Dedifferentiated amniotic fluid mesenchymal stem cell (primary cell): Measurements from ENCODE around the gene RFX3.
A peak's percentile ranks its signal among the peaks of the same experiment; 100 is the strongest.

Source experiments
- DNase-seq: peaks from one replicate; pipeline ENCODE4 v3.0.0-alpha.2; 2016; ENCODE audit errors: extremely low spot score

Gene RFX3

GRCh38 chr9:3525836-3526164 lies at the start of gene RFX3:
RFX3 (minus strand) TSS chr9:3526001; CDS start chr9:3395588, 130,413 bp downstream.
- peak; percentile 96 for DNase-seq

GRCh38 chr9:3571500-3571899 lies 45.7 kb upstream of the RFX3 start:
- no peak for DNase-seq

DNA sequence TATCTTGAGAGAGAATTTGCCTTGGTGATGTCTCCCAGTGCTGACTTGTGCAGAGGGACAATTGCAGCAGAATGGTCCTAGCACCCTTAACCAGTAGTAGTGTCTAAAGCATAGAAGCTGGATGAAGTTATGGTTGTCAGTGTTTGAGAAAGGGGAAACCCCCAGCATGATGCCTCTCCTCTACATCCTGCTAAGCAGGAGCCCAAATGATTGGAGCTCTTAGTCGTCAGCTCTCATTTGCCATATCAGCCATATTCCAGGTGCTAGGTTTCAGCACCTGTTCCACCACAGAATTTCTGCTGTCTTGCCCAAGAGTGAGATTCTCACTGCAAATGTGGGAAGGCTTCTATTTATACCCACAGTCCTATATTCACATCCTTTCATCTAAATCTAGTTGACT lies 43.7 kb upstream of the RFX3 start:
- DNase-seq, result no peak

- no peak for DNase-seq
These were observed 42.2 kb upstream of the RFX3 start for GRCh38 chr9:3567988-3568387.

- no peak for DNase-seq
These were observed 27.4 kb upstream of the RFX3 start for GRCh38 chr9:3553076-3553765.

- DNase-seq, result no peak
These were observed 23.4 kb upstream of the RFX3 start for GRCh38 chr9:3549225-3549624.

DNA sequence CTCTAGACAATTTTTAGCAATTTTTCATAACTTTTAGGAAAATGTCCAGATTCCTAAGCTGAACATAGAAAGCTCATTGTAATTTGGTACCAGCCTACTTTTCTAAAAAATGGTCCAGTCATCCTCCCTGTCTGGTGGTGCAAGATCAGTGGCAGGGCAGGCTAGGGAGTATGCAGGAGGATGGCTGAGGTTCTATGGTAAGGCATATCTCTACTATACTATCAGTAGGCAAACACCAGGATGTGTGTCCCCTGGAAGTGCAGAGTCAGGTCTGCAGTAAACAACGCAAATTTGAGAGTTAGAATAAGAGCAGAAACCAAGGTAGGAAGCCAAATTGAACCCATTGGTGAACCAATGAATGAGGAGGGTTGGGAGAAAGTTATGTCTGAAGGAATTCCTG lies 22.8 kb upstream of the RFX3 start:
- DNase-seq, result no peak

GRCh38 chr9:3541206-3541605 lies 15.4 kb upstream of the RFX3 start:
- DNase-seq, result no peak

- no peak for DNase-seq
These were observed 9.0 kb upstream of the RFX3 start for GRCh38 chr9:3534614-3535404.

DNA sequence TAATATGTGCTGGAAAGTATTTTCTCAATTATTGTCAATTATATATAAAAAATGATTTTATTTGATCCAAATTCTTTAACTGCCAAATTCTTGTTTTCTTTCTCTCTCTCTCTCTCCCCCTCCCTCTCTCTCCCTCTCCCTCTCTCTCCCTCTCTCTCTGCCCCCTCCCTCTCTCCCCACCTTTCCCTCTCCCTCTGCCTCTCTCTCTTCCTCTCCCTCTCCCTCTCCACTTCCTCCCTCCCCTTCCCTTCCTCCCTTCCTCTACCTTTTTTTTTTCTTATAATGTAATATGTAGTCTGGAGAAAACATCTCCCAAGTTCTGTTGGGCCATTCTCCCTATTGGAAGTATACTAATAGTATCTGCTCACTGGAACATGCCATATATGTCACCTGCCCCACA lies 6.4 kb upstream of the RFX3 start:
- DNase-seq, result no peak

DNA sequence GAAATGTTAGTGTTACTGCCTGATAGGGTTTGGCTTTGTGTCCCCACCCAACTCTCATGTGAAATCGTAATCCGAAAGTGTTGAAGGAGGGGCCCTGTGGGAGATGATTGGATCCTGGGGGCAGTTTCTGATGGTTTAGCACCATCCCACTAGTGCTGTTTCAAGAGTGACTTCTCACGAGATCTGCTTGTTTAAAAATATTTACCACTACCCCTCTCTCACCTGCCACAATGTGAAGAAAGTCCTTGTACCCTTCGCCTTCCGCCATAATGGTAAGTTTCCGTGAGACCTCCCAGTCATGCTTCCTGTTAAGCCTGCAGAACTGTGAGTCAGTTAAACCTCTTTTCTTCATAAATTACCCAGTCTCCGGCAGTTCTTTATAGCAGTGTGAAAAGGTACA lies 2.6 kb upstream of the RFX3 start:
- no peak for DNase-seq

GRCh38 chr9:3526997-3527940 lies 1.5 kb upstream of the RFX3 start:
- DNase-seq, result no peak

GRCh38 chr9:3526165-3526996 lies 580 bp upstream of the RFX3 start:
- DNase-seq, result peak; percentile 80

DNA sequence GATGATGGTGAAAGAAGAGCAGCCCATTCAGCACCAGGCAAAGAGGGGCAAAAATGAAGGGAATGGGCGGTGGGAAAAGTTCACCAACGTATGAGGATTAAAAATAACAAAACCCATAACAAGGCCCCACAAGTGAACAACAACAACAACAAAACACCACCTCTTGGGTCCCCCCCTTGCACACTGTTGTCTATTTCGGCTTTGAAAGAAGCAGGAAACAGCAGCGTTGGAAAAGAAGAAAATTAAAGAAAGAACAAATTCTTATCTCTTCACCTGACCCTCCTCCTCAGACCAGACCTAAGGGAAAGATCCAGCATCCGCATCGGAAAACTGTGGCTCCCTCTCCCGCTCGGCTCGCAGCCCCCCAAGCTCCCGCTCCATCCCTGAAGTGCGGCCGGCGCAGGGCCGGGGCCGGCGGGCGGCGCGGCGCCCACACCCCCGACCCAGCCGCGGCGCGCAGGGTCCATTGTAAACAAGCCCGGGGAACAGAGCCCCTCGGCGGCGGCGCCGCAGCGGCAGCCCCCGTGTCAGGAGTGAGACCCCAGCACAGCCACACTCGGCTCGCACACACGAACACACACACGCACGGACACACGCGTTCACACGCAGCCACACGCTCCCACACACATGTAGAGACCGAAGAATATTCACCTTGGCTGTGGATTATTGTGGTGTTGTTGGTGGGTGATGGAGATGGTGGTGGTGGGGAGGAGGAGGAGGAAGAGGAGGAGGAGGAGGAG lies 535 bp downstream of the RFX3 start:
- no peak for DNase-seq

DNA sequence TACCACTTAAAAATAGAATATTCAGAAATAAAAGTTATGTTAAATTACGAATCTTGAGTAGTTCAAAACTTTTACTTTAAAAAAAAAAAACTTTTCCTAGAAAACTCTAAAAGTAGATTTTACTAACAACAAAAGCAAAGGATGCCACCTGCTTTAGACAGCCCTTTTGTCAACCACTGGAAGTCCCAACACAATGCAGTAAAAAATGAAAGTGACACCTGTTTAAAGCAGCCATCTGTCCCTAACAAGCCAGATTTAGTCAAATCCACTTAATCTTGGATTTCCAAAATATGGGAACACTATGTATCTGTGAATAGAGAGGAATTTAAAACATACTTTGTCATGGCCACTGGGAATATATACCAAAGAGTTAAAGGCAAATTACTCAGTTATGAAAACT lies 3.8 kb downstream of the RFX3 start:
- DNase-seq, result no peak

GRCh38 chr9:3520564-3520963 lies 5.2 kb downstream of the RFX3 start:
- DNase-seq, result no peak

DNA sequence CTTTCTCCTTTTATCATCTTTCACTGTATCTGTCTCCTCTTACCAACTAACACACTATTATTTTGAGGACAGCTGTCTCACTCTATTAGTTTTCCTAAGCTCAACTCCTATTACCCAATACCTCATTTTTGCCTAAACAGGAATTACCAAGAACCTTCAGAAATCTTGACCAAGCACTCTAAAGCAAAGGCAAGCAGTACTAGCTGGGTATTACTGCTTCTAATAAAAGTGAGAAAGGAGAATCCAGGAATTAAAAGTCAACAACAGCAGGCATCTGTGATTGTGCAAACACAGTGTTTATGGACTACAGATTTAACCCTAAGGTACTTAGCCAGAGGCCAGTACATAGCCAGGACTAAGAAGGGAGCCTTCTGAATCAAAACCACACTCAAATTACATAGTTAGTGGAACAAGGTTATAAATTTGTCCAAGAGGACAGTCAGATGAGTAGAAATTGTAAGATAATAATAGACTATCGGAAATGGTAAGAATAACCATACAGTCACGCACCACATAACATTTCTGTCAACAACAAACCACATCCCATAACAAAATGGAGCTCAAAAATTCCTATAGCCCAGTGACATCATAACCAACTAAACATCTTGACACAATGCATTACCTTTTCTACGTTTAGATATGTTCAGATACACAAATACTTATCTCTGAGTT lies 8.3 kb downstream of the RFX3 start:
- DNase-seq, result no peak

GRCh38 chr9:3516667-3517330 lies 9.0 kb downstream of the RFX3 start:
- no peak for DNase-seq

DNA sequence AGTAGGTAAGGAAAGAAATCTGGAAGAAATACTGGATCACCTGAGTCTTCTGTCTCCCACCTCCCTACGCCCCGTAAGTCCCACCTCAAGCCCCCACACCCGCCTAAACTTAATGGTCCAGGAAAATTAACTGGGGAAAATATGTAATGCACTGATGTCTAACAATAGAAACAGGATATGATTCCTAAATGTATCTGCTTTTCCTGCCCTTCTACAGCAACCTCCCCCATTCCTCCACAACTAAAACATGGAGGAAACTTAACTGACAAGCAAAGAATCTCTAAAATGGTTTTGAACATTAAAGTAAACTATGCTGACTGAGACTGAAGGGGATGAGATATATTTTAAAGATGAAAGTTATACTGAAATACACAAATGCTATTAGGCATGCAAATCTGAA lies 10.4 kb downstream of the RFX3 start:
- DNase-seq, result no peak

GRCh38 chr9:3514786-3515185 lies 11.0 kb downstream of the RFX3 start:
- no peak for DNase-seq
